ENCODE measurements around the gene CFAP299. TPM values are rescaled to one million over a fixed set of nuclear protein-coding genes. Genes with fewer than 3 reads are reported as not detected.

CFAP299 gene
- total RNA-seq, 2 donors from 2014 or later, result 0.17 TPM; not detected in 1

DNA sequence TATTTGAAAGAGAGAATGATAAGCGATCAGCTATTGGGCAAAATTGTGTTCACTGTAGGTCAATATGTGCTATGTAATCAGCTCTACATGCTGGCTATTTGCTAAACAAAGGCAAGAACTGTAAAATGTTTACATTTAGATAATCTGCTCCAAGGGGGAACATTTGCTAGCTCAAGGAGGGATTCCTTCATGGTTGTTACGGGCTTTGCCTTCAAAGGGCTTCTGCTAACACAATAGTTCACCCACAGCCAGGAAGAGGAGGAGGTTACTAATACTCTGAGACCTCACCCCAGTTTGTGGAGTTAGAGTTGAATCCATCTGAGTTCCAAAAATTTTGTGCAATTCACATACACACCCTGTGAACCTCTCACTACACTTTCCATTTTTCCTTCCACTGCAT is 587.4 kb downstream of the CFAP299 start:
- TF ChIP-seq, protein P1, sequence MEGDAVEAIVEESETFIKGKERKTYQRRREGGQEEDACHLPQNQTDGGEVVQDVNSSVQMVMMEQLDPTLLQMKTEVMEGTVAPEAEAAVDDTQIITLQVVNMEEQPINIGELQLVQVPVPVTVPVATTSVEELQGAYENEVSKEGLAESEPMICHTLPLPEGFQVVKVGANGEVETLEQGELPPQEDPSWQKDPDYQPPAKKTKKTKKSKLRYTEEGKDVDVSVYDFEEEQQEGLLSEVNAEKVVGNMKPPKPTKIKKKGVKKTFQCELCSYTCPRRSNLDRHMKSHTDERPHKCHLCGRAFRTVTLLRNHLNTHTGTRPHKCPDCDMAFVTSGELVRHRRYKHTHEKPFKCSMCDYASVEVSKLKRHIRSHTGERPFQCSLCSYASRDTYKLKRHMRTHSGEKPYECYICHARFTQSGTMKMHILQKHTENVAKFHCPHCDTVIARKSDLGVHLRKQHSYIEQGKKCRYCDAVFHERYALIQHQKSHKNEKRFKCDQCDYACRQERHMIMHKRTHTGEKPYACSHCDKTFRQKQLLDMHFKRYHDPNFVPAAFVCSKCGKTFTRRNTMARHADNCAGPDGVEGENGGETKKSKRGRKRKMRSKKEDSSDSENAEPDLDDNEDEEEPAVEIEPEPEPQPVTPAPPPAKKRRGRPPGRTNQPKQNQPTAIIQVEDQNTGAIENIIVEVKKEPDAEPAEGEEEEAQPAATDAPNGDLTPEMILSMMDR (IDR thresholded peaks at IDR 0.05), result no peak
- TF ChIP-seq POLR2AphosphoS5 (IDR thresholded peaks at IDR 0.05) (no peak), POLR2A (IDR thresholded peaks at IDR 0.05) (no peak)
- H3K4me1 ChIP-seq (replicated peaks), result no peaks in the 10 kb centered on the region
- H3K27ac ChIP-seq, result no peak overlapping the region
- H3K9me3 ChIP-seq, result no peaks in the 10 kb centered on the region
- H3K4me3 ChIP-seq, result no peak overlapping the region
- no peak for DNase-seq (ENCODE audit: low spot score)
- H3K27me3 ChIP-seq (replicated peaks; ENCODE audit: insufficient read depth), result no peaks in the 10 kb centered on the region
- intact Hi-C loops (cut with DNase I), result no loop called here
- no peaks in the 10 kb centered on the region for H3K36me3 ChIP-seq
- WGBS, result 67% methylated on average over 2 of the region's 2 CpGs

DNA sequence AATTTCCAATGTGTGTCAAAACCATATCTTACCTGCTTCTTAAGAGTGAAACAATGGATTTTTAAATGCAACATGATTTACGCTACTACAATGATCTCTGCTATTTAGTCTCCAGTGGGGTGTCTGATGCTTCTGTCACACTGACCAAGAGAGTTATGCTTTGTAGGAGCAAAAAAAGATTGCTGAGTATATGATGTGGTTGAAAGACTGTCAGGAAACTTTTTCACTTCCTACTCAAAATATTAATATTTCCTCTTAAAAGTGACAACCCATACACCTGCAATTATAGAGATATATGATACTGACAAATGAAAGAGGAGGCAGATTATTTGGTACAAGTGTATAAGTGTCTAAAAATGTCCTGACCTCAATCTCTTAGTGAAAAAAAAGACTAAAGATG is 589.8 kb downstream of the CFAP299 start:
- DNase-seq (ENCODE audit: low spot score), result no peak
- WGBS, result 97% methylated on average over 1 of the region's 1 CpG
- TF ChIP-seq POLR2AphosphoS5 (IDR thresholded peaks at IDR 0.05) (no peak), POLR2A (IDR thresholded peaks at IDR 0.05) (no peak)
- TF ChIP-seq, protein P1 (IDR thresholded peaks at IDR 0.05), result no peak
- intact Hi-C loops (cut with DNase I), result no loop called here
- Histone ChIP-seq H3K9me3 (no peaks in the 10 kb centered on the region), H3K4me3 (no peak overlapping the region), H3K36me3 (no peaks in the 10 kb centered on the region), H3K27ac (no peak overlapping the region), H3K4me1 (replicated peaks) (no peaks in the 10 kb centered on the region), H3K27me3 (replicated peaks; ENCODE audit: insufficient read depth) (no peaks in the 10 kb centered on the region)

DNA sequence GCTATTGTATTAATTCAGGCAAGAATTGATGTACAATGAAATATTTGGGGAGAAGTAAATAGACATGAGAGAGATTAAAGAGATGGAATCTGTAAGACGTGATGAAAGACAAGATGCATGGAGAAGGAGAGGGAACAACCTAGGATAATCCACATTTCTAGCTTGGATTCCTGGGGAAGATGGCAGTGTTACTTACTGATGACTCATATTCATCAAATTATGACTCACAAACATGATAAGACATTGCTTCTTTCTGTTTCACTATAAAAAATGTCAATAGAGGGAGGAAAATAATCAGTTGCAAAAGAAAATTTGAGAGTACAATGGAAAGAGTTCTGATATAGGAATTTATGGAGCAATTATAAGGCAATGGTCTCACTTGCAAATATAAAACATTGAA is 590.9 kb downstream of the CFAP299 start:
- no peaks in the 10 kb centered on the region for H3K27me3 ChIP-seq (replicated peaks; ENCODE audit: insufficient read depth)
- 62% methylated on average over 1 of the region's 1 CpG for WGBS
- intact Hi-C loops (cut with DNase I), result no loop called here
- H3K27ac ChIP-seq, result no peak overlapping the region
- H3K9me3 ChIP-seq, result no peaks in the 10 kb centered on the region
- no peaks in the 10 kb centered on the region for H3K4me1 ChIP-seq (replicated peaks)
- no peak overlapping the region for H3K4me3 ChIP-seq
- DNase-seq (ENCODE audit: low spot score), result no peak
- TF ChIP-seq POLR2A (IDR thresholded peaks at IDR 0.05) (no peak), POLR2AphosphoS5 (IDR thresholded peaks at IDR 0.05) (no peak)
- TF ChIP-seq, protein P1 (IDR thresholded peaks at IDR 0.05), result no peak
- no peaks in the 10 kb centered on the region for H3K36me3 ChIP-seq

DNA sequence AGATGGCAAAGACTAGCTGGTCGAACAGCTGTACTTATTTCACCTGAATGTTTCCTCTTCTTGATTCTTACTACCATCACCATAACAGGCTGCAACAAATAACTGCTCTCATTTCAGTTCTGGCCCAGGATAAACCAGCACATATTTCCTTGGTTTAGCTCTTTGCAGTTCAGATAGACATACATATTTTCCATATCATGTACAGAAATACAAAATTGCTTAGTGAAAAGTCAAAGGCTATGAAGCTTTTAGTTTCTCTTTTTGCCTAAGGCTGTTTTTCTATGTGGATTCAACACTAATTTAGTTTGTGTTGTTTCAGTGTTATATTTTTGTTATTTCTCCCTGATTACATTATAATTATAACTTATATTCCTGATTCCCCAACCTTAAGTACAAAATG is 591.4 kb downstream of the CFAP299 start:
- H3K36me3 ChIP-seq, result no peaks in the 10 kb centered on the region
- H3K9me3 ChIP-seq, result no peaks in the 10 kb centered on the region
- intact Hi-C loops (cut with DNase I), result no loop called here
- no peak overlapping the region for H3K4me3 ChIP-seq
- H3K4me1 ChIP-seq (replicated peaks), result no peaks in the 10 kb centered on the region
- no peak for DNase-seq (ENCODE audit: low spot score)
- TF ChIP-seq, protein P1 (IDR thresholded peaks at IDR 0.05), result no peak
- TF ChIP-seq POLR2A (IDR thresholded peaks at IDR 0.05) (no peak), POLR2AphosphoS5 (IDR thresholded peaks at IDR 0.05) (no peak)
- H3K27me3 ChIP-seq (replicated peaks; ENCODE audit: insufficient read depth), result no peaks in the 10 kb centered on the region
- 82% methylated on average over 1 of the region's 1 CpG for WGBS
- H3K27ac ChIP-seq, result no peak overlapping the region

DNA sequence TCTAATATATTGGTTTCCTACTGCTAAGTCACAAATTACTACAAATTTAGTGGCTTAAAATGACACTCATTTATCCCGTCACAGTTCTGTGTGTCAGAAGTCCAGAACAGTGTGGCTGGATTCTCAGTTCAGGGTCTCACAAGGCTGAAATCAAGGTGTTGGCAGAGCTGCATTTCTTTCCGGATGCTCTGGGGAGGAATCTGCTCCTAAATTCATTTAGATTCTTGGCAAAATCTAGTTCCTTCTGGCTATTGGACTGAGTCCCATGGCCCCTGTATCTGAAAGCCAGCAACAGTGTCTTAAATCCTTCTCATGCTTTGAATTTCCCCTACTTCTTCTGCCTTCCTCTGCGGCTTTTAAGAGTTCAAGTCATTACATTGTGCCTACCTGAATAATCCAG is 591.9 kb downstream of the CFAP299 start:
- TF ChIP-seq POLR2AphosphoS5 (IDR thresholded peaks at IDR 0.05) (no peak), POLR2A (IDR thresholded peaks at IDR 0.05) (no peak)
- TF ChIP-seq, protein P1 (IDR thresholded peaks at IDR 0.05), result no peak
- 80% methylated on average over 3 of the region's 3 CpGs for WGBS
- no peak for DNase-seq (ENCODE audit: low spot score)
- intact Hi-C loops (cut with DNase I), result no loop called here
- H3K4me1 ChIP-seq (replicated peaks), result no peaks in the 10 kb centered on the region
- no peaks in the 10 kb centered on the region for H3K9me3 ChIP-seq
- no peak overlapping the region for H3K4me3 ChIP-seq
- no peaks in the 10 kb centered on the region for H3K36me3 ChIP-seq
- H3K27ac ChIP-seq, result no peak overlapping the region
- H3K27me3 ChIP-seq (replicated peaks; ENCODE audit: insufficient read depth), result no peaks in the 10 kb centered on the region
